Esophagus squamous epithelium (tissue), 5 donors: ENCODE data around the gene DOC2B. TPM values are rescaled to one million over a fixed set of nuclear protein-coding genes. Genes with fewer than 3 reads are reported as not detected.

ENCODE experiments used
- DNase-seq: peaks from one replicate; lab custom pipeline; 2025; lab: John Stamatoyannopoulos, UW
- H3K27ac ChIP-seq, 4 donors: fragments of 200-600 bp; sonication (generic); one replicate each; pipeline ENCODE4 v1.5.1; 2016 to 2019; ENCODE audit warnings: mild to moderate bottlenecking in 1 of 4
- H3K27me3 ChIP-seq, 4 donors: fragments of 200-600 bp; sonication (generic); 1 replicate in 3 of 4; 2 replicates in 1 of 4; pipeline versions ENCODE4 v1.5.1 to v1.6.0; 2017 to 2021; ENCODE audit warnings: antibody characterized with exemption in 1 of 4
- H3K36me3 ChIP-seq, 3 donors: fragments of 200-600 bp; sonication (generic); one replicate each; pipeline ENCODE4 v1.5.1; 2016 to 2019
- H3K4me1 ChIP-seq, 3 donors: fragments of 200-600 bp; sonication (generic); one replicate each; pipeline ENCODE4 v1.5.1; 2017 to 2019
- H3K4me3 ChIP-seq, 4 donors: fragments of 200-600 bp; sonication (generic); 1 replicate in 3 of 4; 2 replicates in 1 of 4; pipeline ENCODE4 v1.5.1; 2016 to 2019; ENCODE audit warnings: mild to moderate bottlenecking in 2 of 4, moderate library complexity in 1 of 4
- H3K9me3 ChIP-seq, 3 donors: fragments of 200-600 bp; sonication (generic); one replicate each; pipeline ENCODE4 v1.5.1; 2016 to 2019
- POLR2A ChIP-seq, 4 donors: fragments of 450-650 bp; IDR thresholded peaks; one replicate each; pipeline ENCODE4 v1.6.1; 2017; ENCODE audit warnings: antibody characterized with exemption in 4 of 4, mild to moderate bottlenecking in 4 of 4, moderate library complexity in 3 of 4
- WGBS, 2 donors: methylation state at CpG; one replicate each; pipeline ENCODE4 v1.1.5; 2018; 5-methylcytosine and 5-hydroxymethylcytosine counted together
- intact Hi-C: fragments of 100-400 bp; cut with DNase I; formaldehyde crosslinking; loops from one replicate; pipeline ENCODE4 v1.15.0; 2022
- total RNA-seq, 4 donors: library from RNA; depleted of rRNA; stranded (reverse); fragments of >200 nt; gene quantifications; one replicate each; pipeline ENCODE4 v1.1.0, GENCODE V29; 2016
- TF ChIP-seq, protein P1 (sequence below), 6 experiments: fragments of 450-650 bp in 4 of 6; fragments of 200-600 bp in 2 of 6; sonication (generic) in 2 of 6; IDR thresholded peaks; one replicate each; pipeline ENCODE4 v1.5.1; 2016 to 2019; ENCODE audit warnings: antibody characterized with exemption in 6 of 6, mild to moderate bottlenecking in 4 of 6, moderate library complexity in 4 of 6
- donor health status: DM: yes; HTN: yes; CAD: no.

Gene DOC2B
- total RNA-seq, 4 donors from 2014 or later = 8.4 to 44.9 (median 26.2) TPM

DNA sequence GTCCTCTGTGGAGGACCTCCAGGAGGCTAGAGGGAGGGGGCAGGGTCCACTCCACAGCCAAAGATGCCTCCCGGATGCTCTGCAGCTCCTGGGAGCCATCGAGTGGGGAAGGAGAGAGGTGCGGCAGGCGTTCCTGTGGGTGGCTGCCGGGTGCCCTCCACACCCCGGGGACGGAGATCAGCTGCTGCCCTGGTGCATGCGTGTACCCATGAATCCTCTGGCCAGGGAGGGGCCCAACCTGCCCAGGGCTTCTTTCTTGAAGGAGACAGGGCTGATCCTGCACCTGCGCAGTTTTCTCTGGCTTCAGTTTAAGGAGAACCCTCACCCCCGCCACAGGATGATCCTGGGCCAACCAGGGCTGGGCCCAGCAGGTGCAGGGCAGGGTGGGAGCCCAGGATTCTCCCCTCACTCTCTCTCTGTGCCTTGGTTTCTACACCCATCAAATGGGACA, 33.5 kb upstream of the DOC2B start:
- intact Hi-C loops = no loop called here
- 93 to 100% methylated on average over 2 to 6 of the region's 10 CpGs for WGBS, 2 donors
- DNase-seq = no peak
- Histone ChIP-seq H3K4me3 (no peak overlapping the region), H3K36me3 (peaks cover 0 to 13% (median 0%) of the 10 kb centered on the region in 3 donors), H3K9me3 (no peaks in the 10 kb centered on the region), H3K4me1 (peaks cover 0 to 4% (median 0%) of the 10 kb centered on the region in 3 donors), H3K27ac (no peak overlapping the region), H3K27me3 (no peaks in the 10 kb centered on the region)
- TF ChIP-seq POLR2A (IDR thresholded peaks at IDR 0.05) = no peak
- TF ChIP-seq, protein P1, sequence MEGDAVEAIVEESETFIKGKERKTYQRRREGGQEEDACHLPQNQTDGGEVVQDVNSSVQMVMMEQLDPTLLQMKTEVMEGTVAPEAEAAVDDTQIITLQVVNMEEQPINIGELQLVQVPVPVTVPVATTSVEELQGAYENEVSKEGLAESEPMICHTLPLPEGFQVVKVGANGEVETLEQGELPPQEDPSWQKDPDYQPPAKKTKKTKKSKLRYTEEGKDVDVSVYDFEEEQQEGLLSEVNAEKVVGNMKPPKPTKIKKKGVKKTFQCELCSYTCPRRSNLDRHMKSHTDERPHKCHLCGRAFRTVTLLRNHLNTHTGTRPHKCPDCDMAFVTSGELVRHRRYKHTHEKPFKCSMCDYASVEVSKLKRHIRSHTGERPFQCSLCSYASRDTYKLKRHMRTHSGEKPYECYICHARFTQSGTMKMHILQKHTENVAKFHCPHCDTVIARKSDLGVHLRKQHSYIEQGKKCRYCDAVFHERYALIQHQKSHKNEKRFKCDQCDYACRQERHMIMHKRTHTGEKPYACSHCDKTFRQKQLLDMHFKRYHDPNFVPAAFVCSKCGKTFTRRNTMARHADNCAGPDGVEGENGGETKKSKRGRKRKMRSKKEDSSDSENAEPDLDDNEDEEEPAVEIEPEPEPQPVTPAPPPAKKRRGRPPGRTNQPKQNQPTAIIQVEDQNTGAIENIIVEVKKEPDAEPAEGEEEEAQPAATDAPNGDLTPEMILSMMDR (IDR thresholded peaks at IDR 0.05) = no peak

DNA sequence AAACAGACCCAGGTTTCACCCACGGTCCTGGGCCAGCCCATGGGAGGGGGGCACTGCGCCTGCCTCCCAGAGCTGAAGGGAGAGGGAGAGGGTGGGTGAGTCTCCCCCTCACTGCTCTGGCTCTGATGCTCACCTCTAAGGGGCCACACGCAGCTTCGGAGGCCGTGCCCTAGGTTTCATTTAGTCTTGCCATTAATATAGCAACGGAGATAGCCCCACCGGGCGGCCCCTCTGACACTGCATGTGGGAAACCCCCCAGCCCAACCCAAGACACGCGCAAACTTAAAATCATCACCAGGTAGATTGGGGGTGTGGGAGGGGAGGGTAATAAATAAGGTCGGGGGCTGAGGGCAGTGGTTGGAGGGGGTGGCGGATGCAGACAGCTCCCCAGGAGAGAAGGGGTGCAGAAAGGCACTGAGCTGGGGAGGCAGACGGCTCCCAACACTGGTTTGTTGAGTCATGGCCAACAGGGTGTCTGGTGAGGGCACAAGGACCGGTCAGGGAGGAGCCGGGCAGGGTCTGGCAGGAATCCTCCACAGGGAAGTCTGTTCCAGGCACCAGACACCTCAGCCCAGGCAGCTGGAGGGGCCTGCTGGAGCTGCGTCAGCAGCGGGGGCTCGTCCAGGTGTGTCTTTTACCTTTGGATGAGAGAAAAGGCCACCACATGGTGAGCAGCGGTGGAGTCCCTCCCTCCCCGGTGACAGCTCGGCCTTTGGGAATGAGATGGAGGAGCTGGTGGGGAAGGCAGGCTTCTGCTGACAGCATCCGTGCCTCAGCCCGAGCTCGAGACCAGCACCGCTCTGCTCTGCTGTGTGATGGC, 32.0 kb upstream of the DOC2B start:
- Histone ChIP-seq H3K27me3 (no peaks in the 10 kb centered on the region), H3K36me3 (peaks cover 0 to 13% (median 0%) of the 10 kb centered on the region in 3 donors), H3K27ac (no peak overlapping the region), H3K9me3 (no peaks in the 10 kb centered on the region), H3K4me3 (no peak overlapping the region), H3K4me1 (peaks cover 0 to 6% (median 0%) of the 10 kb centered on the region in 3 donors)
- intact Hi-C loops = no loop called here
- TF ChIP-seq, protein P1 (IDR thresholded peaks at IDR 0.05) = no peak
- TF ChIP-seq POLR2A (IDR thresholded peaks at IDR 0.05) = no peak
- WGBS, 2 donors = 80 to 88% methylated on average over 8 to 12 of the region's 25 CpGs
- DNase-seq = no peak

DNA sequence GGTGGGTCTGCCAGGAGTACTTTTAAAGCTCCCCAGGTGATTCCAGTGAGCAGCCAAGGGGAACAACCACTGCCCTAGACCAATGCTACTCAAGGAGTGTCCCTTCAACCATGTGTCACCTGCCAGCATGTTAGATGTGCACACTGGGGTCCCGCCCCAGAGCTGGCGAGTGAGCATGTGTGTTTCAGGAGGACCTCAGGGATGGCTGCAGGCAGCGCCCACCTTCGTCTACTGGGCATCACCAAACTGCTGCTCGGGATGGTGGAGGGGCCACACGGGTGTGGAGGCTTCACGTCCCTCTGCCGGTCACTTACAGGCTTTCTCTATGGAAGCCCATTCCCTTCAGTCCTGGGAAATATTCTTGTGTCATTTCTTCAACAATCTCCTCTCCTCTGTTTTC, 29.0 kb upstream of the DOC2B start:
- Histone ChIP-seq H3K36me3 (peaks cover 0 to 13% (median 0%) of the 10 kb centered on the region in 3 donors), H3K4me1 (peaks cover 0 to 17% (median 0%) of the 10 kb centered on the region in 3 donors), H3K27ac (no peak overlapping the region), H3K4me3 (no peak overlapping the region), H3K27me3 (peaks cover 0 to 4% (median 0%) of the 10 kb centered on the region in 4 donors), H3K9me3 (no peaks in the 10 kb centered on the region)
- no peak for DNase-seq
- no peak for TF ChIP-seq POLR2A (IDR thresholded peaks at IDR 0.05)
- TF ChIP-seq, protein P1 (IDR thresholded peaks at IDR 0.05) = no peak
- 80 to 96% methylated on average over 7 to 8 of the region's 8 CpGs for whole genome bisulfite sequencing, 2 donors
- intact Hi-C loops = no loop called here

DNA sequence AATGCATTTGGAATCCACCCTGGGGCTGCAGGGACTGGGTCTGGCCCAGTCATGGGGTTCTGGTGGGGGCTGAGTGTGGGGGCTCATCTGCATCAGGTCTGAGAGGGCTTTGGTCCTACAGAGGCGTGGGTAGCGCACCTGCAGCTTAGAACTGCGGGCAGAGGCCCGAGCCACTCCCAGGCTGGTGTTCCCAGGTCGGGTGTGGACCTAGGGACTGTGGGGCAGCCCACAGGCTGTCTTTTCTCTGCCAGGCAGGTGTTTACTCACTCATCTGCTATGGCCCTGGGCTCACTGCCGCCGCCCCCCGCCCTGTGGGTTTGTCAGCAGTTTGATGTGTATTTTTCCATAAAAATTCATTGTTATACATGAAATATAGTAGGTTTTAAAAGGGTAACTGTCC, 27.0 kb upstream of the DOC2B start:
- Histone ChIP-seq H3K4me3 (no peak overlapping the region), H3K36me3 (peaks cover 0 to 13% (median 0%) of the 10 kb centered on the region in 3 donors), H3K9me3 (no peaks in the 10 kb centered on the region), H3K27me3 (peaks cover 0 to 11% (median 0%) of the 10 kb centered on the region in 4 donors), H3K27ac (no peak overlapping the region), H3K4me1 (peaks cover 0 to 23% (median 0%) of the 10 kb centered on the region in 3 donors)
- intact Hi-C loops = no loop called here
- no peak for TF ChIP-seq POLR2A (IDR thresholded peaks at IDR 0.05)
- TF ChIP-seq, protein P1 (IDR thresholded peaks at IDR 0.05) = no peak
- DNase-seq = no peak
- 75 to 78% methylated on average over 4 to 5 of the region's 8 CpGs for WGBS, 2 donors

DNA sequence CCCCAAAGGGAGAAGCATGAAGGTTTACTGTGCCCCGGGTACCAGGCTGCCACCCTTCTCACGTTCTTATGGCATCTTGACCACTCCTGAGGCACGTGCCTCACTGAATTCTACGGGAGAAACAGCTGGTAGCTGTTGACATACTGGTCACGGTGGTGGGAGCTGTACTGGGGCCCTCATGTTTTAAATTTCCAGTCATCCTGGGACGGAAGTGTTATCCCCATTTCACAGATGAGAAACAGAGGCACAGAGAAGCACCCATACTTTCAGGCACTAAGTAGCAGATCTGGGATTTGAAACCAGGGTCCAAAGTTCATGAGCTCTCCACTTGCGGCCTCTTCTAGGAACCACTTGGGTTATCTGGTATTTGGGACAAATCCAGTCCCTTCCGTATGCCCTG, 26.3 kb upstream of the DOC2B start:
- H3K27ac ChIP-seq = no peak overlapping the region
- H3K4me1 ChIP-seq = peaks cover 0 to 23% (median 0%) of the 10 kb centered on the region in 3 donors
- peaks cover 0 to 13% (median 0%) of the 10 kb centered on the region in 3 donors for H3K36me3 ChIP-seq
- no peak for DNase-seq
- no peaks in the 10 kb centered on the region for H3K9me3 ChIP-seq
- H3K27me3 ChIP-seq = peaks cover 0 to 11% (median 0%) of the 10 kb centered on the region in 4 donors
- TF ChIP-seq, protein P1 (IDR thresholded peaks at IDR 0.05) = no peak
- TF ChIP-seq POLR2A (IDR thresholded peaks at IDR 0.05) = no peak
- intact Hi-C loops = no loop called here
- 78 to 94% methylated on average over 5 to 7 of the region's 8 CpGs for whole genome bisulfite sequencing, 2 donors
- H3K4me3 ChIP-seq = no peak overlapping the region
